GM23338 (cell line): ENCODE data around the gene STX16. TPM values are rescaled to one million over a fixed set of nuclear protein-coding genes. Genes with fewer than 3 reads are reported as not detected.

Source experiments
- ATAC-seq: fragments of 200-7000 bp; cut with Tn5 transposase; 3 replicates; pipeline ENCODE4 v1.9.1; 2020
- DNase-seq: peaks from one replicate; pipeline ENCODE4 v3.0.0-alpha.2; 2015; ENCODE audit warnings: low spot score
- H2AFZ ChIP-seq: fragments of 200-600 bp; sonication (generic); 2 replicates; pipeline ENCODE4 v1.8.0; 2016; ENCODE audit warnings: antibody characterized with exemption, mild to moderate bottlenecking, moderate library complexity
- H3F3A ChIP-seq: fragments of 200-600 bp; sonication (generic); replicated peaks from 2 replicates; pipeline ENCODE4 v1.8.0; 2017; ENCODE audit warnings: antibody characterized with exemption, mixed run types, low read depth
- H3K27ac ChIP-seq: fragments of 200-600 bp; sonication (generic); 2 replicates; pipeline ENCODE4 v1.6.1; 2016; ENCODE audit warnings: low read depth
- H3K27me3 ChIP-seq: fragments of 200-600 bp; sonication (generic); 2 replicates; pipeline ENCODE4 v1.8.0; 2016; ENCODE audit warnings: mild to moderate bottlenecking, mixed run types, moderate library complexity; ENCODE audit not compliant: insufficient read depth
- H3K36me3 ChIP-seq: fragments of 200-600 bp; sonication (generic); 2 replicates; pipeline ENCODE4 v1.8.0; 2016; ENCODE audit warnings: mild to moderate bottlenecking; ENCODE audit not compliant: insufficient read depth
- H3K4me1 ChIP-seq: fragments of 200-600 bp; sonication (generic); 2 replicates; pipeline ENCODE4 v1.8.0; 2016; ENCODE audit warnings: mild to moderate bottlenecking, moderate library complexity; ENCODE audit not compliant: insufficient read depth
- H3K4me2 ChIP-seq: fragments of 200-600 bp; sonication (generic); 2 replicates; pipeline ENCODE4 v1.7.1; 2017; ENCODE audit warnings: mixed run types
- H3K4me3 ChIP-seq: fragments of 200-600 bp; sonication (generic); 2 replicates; pipeline ENCODE4 v1.6.1; 2016; ENCODE audit warnings: mixed run types
- H3K79me2 ChIP-seq: fragments of 200-600 bp; sonication (generic); replicated peaks from 2 replicates; pipeline ENCODE4 v1.8.0; 2017; ENCODE audit warnings: mild to moderate bottlenecking; ENCODE audit not compliant: insufficient read depth
- H3K9me2 ChIP-seq: fragments of 200-600 bp; sonication (generic); 2 replicates; pipeline ENCODE4 v1.8.0; 2017; ENCODE audit not compliant: insufficient read depth
- H4K20me1 ChIP-seq: fragments of 200-600 bp; sonication (generic); replicated peaks from 2 replicates; pipeline ENCODE4 v1.8.0; 2017; ENCODE audit warnings: mild to moderate bottlenecking; ENCODE audit not compliant: insufficient read depth
- H3K27ac Mint-ChIP-seq: 2 replicates; pipeline ENCODE4 v1.8.0; 2020; ENCODE audit warnings: inconsistent platforms, mild to moderate bottlenecking, moderate library complexity, mixed read lengths
- H3K27me3 Mint-ChIP-seq: 3 replicates; pipeline ENCODE4 v1.8.0; 2022; ENCODE audit warnings: low read depth, mild to moderate bottlenecking, moderate library complexity, mixed read lengths, inconsistent platforms; ENCODE audit not compliant: insufficient read depth, poor library complexity
- H3K36me3 Mint-ChIP-seq: 3 replicates; pipeline ENCODE4 v1.8.0; 2021; ENCODE audit warnings: low read depth, mild to moderate bottlenecking, inconsistent platforms, moderate library complexity, mixed read lengths
- H3K4me1 Mint-ChIP-seq: 3 replicates; pipeline ENCODE4 v1.8.0; 2020; ENCODE audit warnings: mild to moderate bottlenecking, inconsistent platforms, mixed read lengths
- H3K4me3 Mint-ChIP-seq: 3 replicates; pipeline ENCODE4 v1.8.0; 2021; ENCODE audit warnings: moderate library complexity, mild to moderate bottlenecking, inconsistent platforms, mixed read lengths
- H3K9me3 Mint-ChIP-seq: 3 replicates; pipeline ENCODE4 v1.8.0; 2020; ENCODE audit warnings: moderate library complexity, mild to moderate bottlenecking, inconsistent platforms, mixed read lengths
- CREB1 ChIP-seq: fragments of 250-450 bp; sonication (Bioruptor Pico); IDR thresholded peaks from 2 replicates; pipeline ENCODE4 v1.5.0; 2020; ENCODE audit warnings: low read depth, mild to moderate bottlenecking, moderate library complexity
- ETS1 ChIP-seq: IDR thresholded peaks from 2 replicates; pipeline ENCODE4 v1.6.1; 2016; ENCODE audit warnings: antibody characterized with exemption
- EZH2 ChIP-seq: fragments of 200-600 bp; sonication (generic); IDR thresholded peaks from one replicate; pipeline ENCODE4 v1.8.0; 2017; ENCODE audit warnings: antibody characterized with exemption, mild to moderate bottlenecking, low read depth; ENCODE audit not compliant: unreplicated experiment
- EZH2phosphoT487 ChIP-seq: fragments of 200-600 bp; sonication (generic); IDR thresholded peaks from one replicate; pipeline ENCODE4 v1.8.1; 2018; ENCODE audit warnings: antibody characterized with exemption; ENCODE audit not compliant: unreplicated experiment
- JUNB ChIP-seq: IDR thresholded peaks from one replicate; pipeline ENCODE4 v1.6.1; 2016; ENCODE audit warnings: antibody characterized with exemption; ENCODE audit not compliant: unreplicated experiment
- NANOG ChIP-seq: IDR thresholded peaks from 2 replicates; pipeline ENCODE4 v1.6.1; 2016; ENCODE audit warnings: antibody characterized with exemption, borderline replicate concordance
- POLR2AphosphoS5 ChIP-seq: IDR thresholded peaks from 2 replicates; pipeline ENCODE4 v1.6.1; 2016; ENCODE audit warnings: antibody characterized with exemption, low read depth
- REST ChIP-seq: IDR thresholded peaks from one replicate; pipeline ENCODE4 v1.6.1; 2018; ENCODE audit warnings: antibody characterized with exemption; ENCODE audit not compliant: unreplicated experiment
- STAT1 ChIP-seq: IDR thresholded peaks from one replicate; pipeline ENCODE4 v1.6.1; 2016; ENCODE audit warnings: antibody characterized with exemption; ENCODE audit not compliant: unreplicated experiment
- ZNF114 ChIP-seq: fragments of 250-450 bp; sonication (Bioruptor Pico); IDR thresholded peaks from 2 replicates; pipeline ENCODE4 v1.5.0; 2020; ENCODE audit warnings: mild to moderate bottlenecking, moderate library complexity
- ZNF331 ChIP-seq: fragments of 250-450 bp; sonication (Bioruptor Pico); IDR thresholded peaks from 2 replicates; pipeline ENCODE4 v1.5.0; 2020; ENCODE audit warnings: low read depth, mild to moderate bottlenecking, moderate library complexity
- polyA plus RNA-seq: library from polyadenylated mRNA; unstranded; fragments of >200 nt; fragmentation: Nextera tagmentation; extraction: Ambion mirVana; gene quantifications from 2 replicates; pipeline ENCODE4 v1.2.1, GENCODE V29; 2016
- total RNA-seq: library from RNA; depleted of rRNA; stranded (reverse); fragments of >200 nt; shearing (Covaris generic); gene quantifications from 2 replicates; pipeline ENCODE4 v1.2.3, GENCODE V29; 2014
- TF ChIP-seq, protein P1 (sequence below): fragments of 250-450 bp; sonication (Bioruptor Pico); IDR thresholded peaks from 2 replicates; pipeline ENCODE4 v1.5.0; 2020; ENCODE audit warnings: mild to moderate bottlenecking, moderate library complexity
- TF ChIP-seq, protein P2 (sequence below), 2 experiments: fragments of 200-600 bp in 1 of 2; sonication (generic) in 1 of 2; conservative IDR thresholded peaks; 2 replicates each; pipeline versions ENCODE4 v1.5.1 to v1.6.1; 2016 to 2017; ENCODE audit warnings: antibody characterized with exemption in 2 of 2, low read depth in 2 of 2, mild to moderate bottlenecking in 2 of 2, moderate library complexity in 1 of 2

Gene STX16
- total and polyA plus RNA-seq, 2 experiments from 2014 or later: 31.2 to 70.5 TPM

DNA sequence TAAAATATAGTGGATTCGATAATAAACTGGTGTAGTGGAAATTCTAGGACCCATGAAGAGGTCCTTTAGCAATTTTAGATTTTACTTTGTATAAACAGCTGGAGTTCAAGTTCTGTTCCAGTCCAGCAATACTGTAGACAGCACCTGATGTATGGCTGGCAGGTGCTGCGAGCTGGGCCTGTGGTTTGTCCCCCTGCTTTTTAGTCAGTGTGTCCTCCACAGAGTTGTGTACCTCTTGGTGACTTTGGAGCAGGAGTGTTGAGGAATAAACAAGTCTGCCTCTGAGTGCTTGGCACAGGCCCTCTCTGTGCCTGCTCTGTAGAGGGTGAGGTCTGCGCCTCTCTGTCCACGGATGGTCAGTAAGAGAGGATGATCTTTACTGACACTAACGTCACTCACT lies 13.8 kb downstream of the STX16 start:
- Histone ChIP-seq H4K20me1 (no peaks in the 10 kb centered on the region), H3K4me1 (peaks cover 53% of the 10 kb centered on the region), H3K27me3 (no peaks in the 10 kb centered on the region), H3K27ac (peak overlapping the region; percentile 46), H3K79me2 (peaks cover 79% of the 10 kb centered on the region), H3K36me3 (peaks cover 2% of the 10 kb centered on the region; the same call in 1 of the 2 replicates), H3K4me3 (no peak overlapping the region), H3K9me2 (no peaks in the 10 kb centered on the region), H2AFZ (no peak overlapping the region), H3F3A (peaks cover 11% of the 10 kb centered on the region), H3K4me2 (no peak overlapping the region)
- no peak for TF ChIP-seq STAT1
- no peak for TF ChIP-seq ETS1
- TF ChIP-seq POLR2AphosphoS5: no peak
- TF ChIP-seq ZNF331 (CRISPR knock-in tag): no peak
- TF ChIP-seq ZNF114: no peak
- no peak for TF ChIP-seq CREB1 (CRISPR knock-in tag)
- TF ChIP-seq, protein P1, sequence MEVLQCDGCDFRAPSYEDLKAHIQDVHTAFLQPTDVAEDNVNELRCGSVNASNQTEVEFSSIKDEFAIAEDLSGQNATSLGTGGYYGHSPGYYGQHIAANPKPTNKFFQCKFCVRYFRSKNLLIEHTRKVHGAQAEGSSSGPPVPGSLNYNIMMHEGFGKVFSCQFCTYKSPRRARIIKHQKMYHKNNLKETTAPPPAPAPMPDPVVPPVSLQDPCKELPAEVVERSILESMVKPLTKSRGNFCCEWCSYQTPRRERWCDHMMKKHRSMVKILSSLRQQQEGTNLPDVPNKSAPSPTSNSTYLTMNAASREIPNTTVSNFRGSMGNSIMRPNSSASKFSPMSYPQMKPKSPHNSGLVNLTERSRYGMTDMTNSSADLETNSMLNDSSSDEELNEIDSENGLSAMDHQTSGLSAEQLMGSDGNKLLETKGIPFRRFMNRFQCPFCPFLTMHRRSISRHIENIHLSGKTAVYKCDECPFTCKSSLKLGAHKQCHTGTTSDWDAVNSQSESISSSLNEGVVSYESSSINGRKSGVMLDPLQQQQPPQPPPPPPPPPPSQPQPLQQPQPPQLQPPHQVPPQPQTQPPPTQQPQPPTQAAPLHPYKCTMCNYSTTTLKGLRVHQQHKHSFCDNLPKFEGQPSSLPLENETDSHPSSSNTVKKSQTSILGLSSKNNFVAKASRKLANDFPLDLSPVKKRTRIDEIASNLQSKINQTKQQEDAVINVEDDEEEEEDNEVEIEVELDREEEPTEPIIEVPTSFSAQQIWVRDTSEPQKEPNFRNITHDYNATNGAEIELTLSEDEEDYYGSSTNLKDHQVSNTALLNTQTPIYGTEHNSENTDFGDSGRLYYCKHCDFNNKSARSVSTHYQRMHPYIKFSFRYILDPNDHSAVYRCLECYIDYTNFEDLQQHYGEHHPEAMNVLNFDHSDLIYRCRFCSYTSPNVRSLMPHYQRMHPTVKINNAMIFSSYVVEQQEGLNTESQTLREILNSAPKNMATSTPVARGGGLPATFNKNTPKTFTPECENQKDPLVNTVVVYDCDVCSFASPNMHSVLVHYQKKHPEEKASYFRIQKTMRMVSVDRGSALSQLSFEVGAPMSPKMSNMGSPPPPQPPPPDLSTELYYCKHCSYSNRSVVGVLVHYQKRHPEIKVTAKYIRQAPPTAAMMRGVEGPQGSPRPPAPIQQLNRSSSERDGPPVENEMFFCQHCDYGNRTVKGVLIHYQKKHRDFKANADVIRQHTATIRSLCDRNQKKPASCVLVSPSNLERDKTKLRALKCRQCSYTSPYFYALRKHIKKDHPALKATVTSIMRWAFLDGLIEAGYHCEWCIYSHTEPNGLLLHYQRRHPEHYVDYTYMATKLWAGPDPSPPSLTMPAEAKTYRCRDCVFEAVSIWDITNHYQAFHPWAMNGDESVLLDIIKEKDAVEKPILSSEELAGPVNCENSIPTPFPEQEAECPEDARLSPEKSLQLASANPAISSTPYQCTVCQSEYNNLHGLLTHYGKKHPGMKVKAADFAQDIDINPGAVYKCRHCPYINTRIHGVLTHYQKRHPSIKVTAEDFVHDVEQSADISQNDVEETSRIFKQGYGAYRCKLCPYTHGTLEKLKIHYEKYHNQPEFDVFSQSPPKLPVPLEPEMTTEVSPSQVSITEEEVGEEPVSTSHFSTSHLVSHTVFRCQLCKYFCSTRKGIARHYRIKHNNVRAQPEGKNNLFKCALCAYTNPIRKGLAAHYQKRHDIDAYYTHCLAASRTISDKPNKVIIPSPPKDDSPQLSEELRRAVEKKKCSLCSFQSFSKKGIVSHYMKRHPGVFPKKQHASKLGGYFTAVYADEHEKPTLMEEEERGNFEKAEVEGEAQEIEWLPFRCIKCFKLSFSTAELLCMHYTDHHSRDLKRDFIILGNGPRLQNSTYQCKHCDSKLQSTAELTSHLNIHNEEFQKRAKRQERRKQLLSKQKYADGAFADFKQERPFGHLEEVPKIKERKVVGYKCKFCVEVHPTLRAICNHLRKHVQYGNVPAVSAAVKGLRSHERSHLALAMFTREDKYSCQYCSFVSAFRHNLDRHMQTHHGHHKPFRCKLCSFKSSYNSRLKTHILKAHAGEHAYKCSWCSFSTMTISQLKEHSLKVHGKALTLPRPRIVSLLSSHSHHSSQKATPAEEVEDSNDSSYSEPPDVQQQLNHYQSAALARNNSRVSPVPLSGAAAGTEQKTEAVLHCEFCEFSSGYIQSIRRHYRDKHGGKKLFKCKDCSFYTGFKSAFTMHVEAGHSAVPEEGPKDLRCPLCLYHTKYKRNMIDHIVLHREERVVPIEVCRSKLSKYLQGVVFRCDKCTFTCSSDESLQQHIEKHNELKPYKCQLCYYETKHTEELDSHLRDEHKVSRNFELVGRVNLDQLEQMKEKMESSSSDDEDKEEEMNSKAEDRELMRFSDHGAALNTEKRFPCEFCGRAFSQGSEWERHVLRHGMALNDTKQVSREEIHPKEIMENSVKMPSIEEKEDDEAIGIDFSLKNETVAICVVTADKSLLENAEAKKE: no peak
- no peak for TF ChIP-seq EZH2
- no peak for TF ChIP-seq EZH2phosphoT487
- TF ChIP-seq NANOG: no peak
- TF ChIP-seq JUNB: no peak
- no peak for TF ChIP-seq REST
- TF ChIP-seq, protein P2, sequence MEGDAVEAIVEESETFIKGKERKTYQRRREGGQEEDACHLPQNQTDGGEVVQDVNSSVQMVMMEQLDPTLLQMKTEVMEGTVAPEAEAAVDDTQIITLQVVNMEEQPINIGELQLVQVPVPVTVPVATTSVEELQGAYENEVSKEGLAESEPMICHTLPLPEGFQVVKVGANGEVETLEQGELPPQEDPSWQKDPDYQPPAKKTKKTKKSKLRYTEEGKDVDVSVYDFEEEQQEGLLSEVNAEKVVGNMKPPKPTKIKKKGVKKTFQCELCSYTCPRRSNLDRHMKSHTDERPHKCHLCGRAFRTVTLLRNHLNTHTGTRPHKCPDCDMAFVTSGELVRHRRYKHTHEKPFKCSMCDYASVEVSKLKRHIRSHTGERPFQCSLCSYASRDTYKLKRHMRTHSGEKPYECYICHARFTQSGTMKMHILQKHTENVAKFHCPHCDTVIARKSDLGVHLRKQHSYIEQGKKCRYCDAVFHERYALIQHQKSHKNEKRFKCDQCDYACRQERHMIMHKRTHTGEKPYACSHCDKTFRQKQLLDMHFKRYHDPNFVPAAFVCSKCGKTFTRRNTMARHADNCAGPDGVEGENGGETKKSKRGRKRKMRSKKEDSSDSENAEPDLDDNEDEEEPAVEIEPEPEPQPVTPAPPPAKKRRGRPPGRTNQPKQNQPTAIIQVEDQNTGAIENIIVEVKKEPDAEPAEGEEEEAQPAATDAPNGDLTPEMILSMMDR (conservative IDR thresholded peaks at IDR 0.05; ENCODE audit: low read depth in 2 of 2): no peak
- H3K36me3 Mint-ChIP-seq: peaks cover 52% of the 10 kb centered on the region; the same call in 2 of the 3 replicates
- ATAC-seq: no peak
- H3K4me1 Mint-ChIP-seq: peaks cover 77% of the 10 kb centered on the region
- no peak overlapping the region for H3K4me3 Mint-ChIP-seq
- peak overlapping the region; percentile 63 for H3K27ac Mint-ChIP-seq
- no peaks in the 10 kb centered on the region for H3K9me3 Mint-ChIP-seq
- peaks cover 6% of the 10 kb centered on the region for H3K27me3 Mint-ChIP-seq
- DNase-seq: no peak
